Colonic mucosa (tissue), 4 donors: ENCODE results near the gene ADAP2. TPM values are rescaled to one million over a fixed set of nuclear protein-coding genes. Genes with fewer than 3 reads are reported as not detected.
A peak's percentile ranks its signal among the peaks of the same experiment; 100 is the strongest.
"Not testable (repeated sequence)": the region's sequence is repeated elsewhere in the genome, so short reads cannot be mapped to it uniquely, and the experiment has no call there.

Experiments
- DNase-seq: peaks from one replicate; pipeline ENCODE4 v3.0.0-alpha.2; 2020
- H3K27ac ChIP-seq: fragments of 200-600 bp; one replicate; pipeline ENCODE4 v1.8.0; 2021
- H3K27me3 ChIP-seq: fragments of 200-600 bp; one replicate; pipeline ENCODE4 v1.8.0; 2021
- H3K36me3 ChIP-seq: fragments of 200-600 bp; one replicate; pipeline ENCODE4 v1.8.0; 2021
- H3K4me1 ChIP-seq: fragments of 200-600 bp; one replicate; pipeline ENCODE4 v1.8.0; 2021; ENCODE audit warnings: mild to moderate bottlenecking
- H3K4me3 ChIP-seq: fragments of 200-600 bp; one replicate; pipeline ENCODE4 v1.8.0; 2021
- H3K9ac ChIP-seq, 2 donors: one replicate each; pipeline ENCODE4 v1.7.0; 2013; ENCODE audit warnings: control low read depth in 2 of 2, low read depth in 2 of 2, low read length in 2 of 2
- H3K9me3 ChIP-seq: fragments of 200-600 bp; one replicate; pipeline ENCODE4 v1.8.0; 2021
- intact Hi-C: fragments of 100-400 bp; cut with DNase I; formaldehyde crosslinking; loops from one replicate; pipeline ENCODE4 v1.14.1; 2022
- total RNA-seq, 2 donors: library from RNA; stranded (reverse); fragmentation: NEBNext Ultra II Directional in 1 of 2; extraction: Animal tissue kit (Norgen Biotek cat#: 25700) in 1 of 2; gene quantifications; one replicate each; pipeline ENCODE4 v1.2.1, GENCODE V29; 2021
- TF ChIP-seq, protein P1 (sequence below): fragments of 200-600 bp; IDR thresholded peaks from one replicate; pipeline ENCODE4 v1.8.0; 2022; ENCODE audit warnings: antibody characterized with exemption, mild to moderate bottlenecking
- donor health status: healthy.
- donor health status: DM: no; HTN: no; CAD: no.
- donor health status: DM: no; HTN: no; CAD: no.

ADAP2 gene
- total RNA-seq, 2 donors from 2014 or later, result 4.4 to 5.6 TPM

DNA sequence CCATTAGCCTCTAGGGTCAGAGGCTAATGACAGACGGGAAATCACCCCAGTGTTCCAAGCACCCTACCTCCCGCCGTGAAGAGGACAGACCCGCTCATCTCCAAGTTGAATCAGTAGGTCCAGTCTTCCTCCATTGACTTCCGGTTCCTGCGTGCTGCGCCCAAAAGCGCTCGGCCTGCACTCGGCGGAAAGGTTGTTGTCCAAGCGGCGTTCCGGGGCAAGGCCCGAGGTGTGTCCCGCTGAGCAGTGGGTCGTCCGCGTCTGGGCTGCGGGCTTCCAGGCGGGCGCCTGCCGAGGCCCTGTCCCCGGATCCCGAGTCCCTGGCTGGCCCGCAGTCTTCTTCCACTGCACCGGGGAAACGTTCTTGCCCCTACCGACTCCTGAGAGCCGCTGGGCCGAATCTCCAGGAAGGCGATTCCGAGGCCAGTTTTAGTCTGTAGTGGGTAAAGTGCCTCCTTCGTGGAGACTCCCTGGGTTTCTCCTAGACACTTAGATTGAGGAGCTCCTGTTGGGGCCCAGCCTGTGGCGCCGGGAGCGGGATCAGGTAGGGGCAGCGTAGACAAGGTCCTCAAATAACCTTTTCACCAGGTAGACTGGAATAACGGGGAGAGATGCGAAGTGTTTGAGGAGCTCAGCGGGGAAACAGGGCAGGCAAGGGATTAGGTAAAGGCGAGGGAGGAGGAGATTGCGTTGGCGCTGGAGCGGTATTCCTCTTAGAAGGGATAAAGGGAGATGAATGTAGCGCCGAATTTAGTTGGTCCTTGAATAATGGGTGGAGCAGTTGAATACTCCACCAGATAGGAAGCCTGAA is 15.4 kb upstream of the ADAP2 start, which contains the start of gene TEFM:
Gene TEFM (minus strand): TSS at position 138 of the 811 bp plus-strand sequence. CDS start 40 bp downstream, at position 98.
- Histone ChIP-seq H3K4me1 (no peaks in the 10 kb centered on the region), H3K9ac (peak within 1 kb of the TSS; percentile 72 to 92), H3K36me3 (no peaks in the 10 kb centered on the region), H3K27me3 (no peaks in the 10 kb centered on the region), H3K9me3 (no peaks in the 10 kb centered on the region), H3K27ac (peak within 1 kb of the TSS; percentile 94), H3K4me3 (peak within 1 kb of the TSS; percentile 82)
- TF ChIP-seq, protein P1, sequence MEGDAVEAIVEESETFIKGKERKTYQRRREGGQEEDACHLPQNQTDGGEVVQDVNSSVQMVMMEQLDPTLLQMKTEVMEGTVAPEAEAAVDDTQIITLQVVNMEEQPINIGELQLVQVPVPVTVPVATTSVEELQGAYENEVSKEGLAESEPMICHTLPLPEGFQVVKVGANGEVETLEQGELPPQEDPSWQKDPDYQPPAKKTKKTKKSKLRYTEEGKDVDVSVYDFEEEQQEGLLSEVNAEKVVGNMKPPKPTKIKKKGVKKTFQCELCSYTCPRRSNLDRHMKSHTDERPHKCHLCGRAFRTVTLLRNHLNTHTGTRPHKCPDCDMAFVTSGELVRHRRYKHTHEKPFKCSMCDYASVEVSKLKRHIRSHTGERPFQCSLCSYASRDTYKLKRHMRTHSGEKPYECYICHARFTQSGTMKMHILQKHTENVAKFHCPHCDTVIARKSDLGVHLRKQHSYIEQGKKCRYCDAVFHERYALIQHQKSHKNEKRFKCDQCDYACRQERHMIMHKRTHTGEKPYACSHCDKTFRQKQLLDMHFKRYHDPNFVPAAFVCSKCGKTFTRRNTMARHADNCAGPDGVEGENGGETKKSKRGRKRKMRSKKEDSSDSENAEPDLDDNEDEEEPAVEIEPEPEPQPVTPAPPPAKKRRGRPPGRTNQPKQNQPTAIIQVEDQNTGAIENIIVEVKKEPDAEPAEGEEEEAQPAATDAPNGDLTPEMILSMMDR, result no peak
- intact Hi-C loops, result loop anchor here (5.0 kb wide), 1 partner anchor 66 kb away; the partner anchor contains the start of gene RNF135
- peak; percentile 92 for DNase-seq

DNA sequence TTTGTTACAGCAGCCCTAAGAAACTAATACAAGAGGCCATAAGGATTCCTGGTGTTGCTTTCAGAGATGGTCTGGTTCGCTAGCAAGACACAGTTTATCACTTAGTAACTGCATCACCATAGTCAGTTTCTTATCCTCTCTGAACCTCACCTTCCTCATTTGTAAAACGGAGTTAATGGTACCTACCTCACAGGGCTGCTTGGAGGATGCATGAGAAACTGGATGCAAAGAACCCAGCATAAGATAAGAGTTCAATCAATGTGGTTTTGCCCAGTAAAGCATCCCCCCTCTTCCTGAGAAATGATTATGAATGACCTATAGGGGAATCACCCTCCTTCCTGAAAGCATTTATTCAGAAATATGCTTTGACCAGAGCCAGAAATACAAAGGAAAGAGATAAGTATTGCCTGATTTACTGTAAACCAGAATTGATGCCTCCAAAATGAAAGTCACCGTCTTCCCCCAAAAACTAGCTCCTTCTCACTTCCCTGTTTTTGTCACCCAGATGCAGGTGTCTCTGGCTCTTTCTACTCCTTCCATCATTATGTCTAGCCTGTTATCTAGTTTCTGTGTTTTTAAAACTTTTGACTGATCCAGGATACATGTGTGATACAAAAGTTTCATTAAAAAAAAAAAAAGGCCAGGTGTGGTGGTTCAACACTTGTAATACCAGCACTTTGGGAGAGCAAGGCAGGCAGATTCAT is 12.9 kb upstream of the ADAP2 start:
- Histone ChIP-seq H3K27me3 (no peaks in the 10 kb centered on the region), H3K36me3 (no peaks in the 10 kb centered on the region), H3K9me3 (no peaks in the 10 kb centered on the region), H3K4me1 (no peaks in the 10 kb centered on the region), H3K27ac (no peak overlapping the region), H3K9ac (no peak overlapping the region), H3K4me3 (no peak overlapping the region)
- intact Hi-C loops, result loop anchor here (5.0 kb wide), 1 partner anchor 63 kb away; the partner anchor contains the start of gene RNF135
- DNase-seq, result no peak
- TF ChIP-seq, protein P1, result no peak

DNA sequence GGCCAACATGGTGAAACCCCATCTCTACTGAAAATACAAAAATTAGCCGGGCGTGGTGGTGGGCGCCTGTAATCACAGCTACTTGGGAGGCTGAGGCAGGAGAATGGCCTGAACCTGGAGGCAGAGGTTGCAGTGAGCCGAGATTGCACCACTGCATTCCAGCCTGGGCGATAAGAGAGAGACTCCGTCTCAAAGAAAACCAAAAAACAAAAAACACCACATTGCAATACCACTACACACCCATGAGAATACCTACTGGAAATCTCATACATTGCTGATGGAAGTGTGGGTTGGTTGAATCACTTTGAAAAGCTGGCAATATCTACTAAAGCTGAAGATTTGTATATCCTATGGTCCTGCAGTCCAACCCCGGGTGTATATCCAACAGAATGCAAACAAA is 11.6 kb upstream of the ADAP2 start:
- H3K9me3 ChIP-seq, intact Hi-C loops, H3K36me3 ChIP-seq, DNase-seq, H3K9ac ChIP-seq, H3K27me3 ChIP-seq, H3K4me1 ChIP-seq, H3K4me3 ChIP-seq, H3K27ac ChIP-seq: not testable (repeated sequence)

DNA sequence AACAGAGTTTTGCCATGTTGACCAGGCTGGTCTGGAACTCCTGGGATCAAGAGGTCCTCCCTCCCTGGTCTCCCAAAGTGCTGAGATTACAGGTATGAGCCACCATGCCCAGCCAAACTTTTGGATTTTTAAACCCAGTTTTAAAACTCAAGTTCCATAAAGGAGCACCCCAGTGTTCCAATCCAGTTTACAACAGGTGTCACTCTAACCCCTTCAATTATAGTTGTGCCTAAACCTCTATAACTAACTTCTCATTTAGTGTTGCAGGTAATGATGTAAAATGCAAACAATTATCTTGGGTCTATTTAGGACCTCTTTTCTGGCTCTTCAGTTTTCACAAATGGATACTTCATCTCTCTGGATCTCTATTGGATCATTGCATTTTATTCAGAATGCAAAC is 7.8 kb upstream of the ADAP2 start:
- Histone ChIP-seq H3K27me3 (no peaks in the 10 kb centered on the region), H3K9me3 (no peaks in the 10 kb centered on the region), H3K9ac (no peak overlapping the region), H3K27ac (no peak overlapping the region), H3K36me3 (no peaks in the 10 kb centered on the region), H3K4me3 (no peak overlapping the region), H3K4me1 (no peaks in the 10 kb centered on the region)
- intact Hi-C loops, result no loop called here
- TF ChIP-seq, protein P1, result no peak
- DNase-seq, result no peak

DNA sequence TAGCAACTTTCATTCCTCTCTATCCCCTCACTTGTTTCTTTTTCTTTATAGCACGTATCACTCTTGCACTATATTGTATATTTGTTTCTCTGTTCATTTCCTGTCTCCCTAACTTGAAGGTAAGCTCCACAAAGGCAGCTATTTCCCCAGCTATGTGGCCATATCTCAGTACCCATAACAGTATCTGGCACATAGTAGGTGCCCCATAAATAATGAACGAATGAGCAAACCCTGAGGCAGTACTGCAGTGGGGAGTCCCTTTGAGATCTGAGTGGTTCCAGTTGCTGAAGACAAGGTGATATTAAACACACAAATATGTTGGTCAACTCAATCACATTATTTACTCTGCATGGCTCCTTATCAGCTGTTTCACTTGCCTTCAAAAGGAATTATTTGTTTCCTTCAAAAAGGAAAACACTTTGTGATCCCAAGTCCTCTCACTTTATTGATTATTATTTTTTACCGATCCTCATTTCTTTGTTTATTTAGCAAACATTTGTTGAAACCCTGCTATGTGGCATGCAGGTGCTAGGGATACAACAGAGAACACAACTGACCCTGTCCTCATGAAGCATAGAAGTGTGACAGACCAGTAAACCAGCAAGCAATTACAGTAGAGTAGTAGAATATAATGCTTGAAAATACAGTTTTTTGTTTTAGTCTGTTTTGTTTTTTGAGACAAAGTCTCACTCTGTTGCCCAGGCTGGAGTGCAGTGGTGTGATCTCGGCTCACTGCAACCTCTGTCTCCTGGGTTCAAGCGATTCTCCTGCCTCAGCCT is 5.7 kb upstream of the ADAP2 start:
- TF ChIP-seq, protein P1, result no peak
- intact Hi-C loops, result no loop called here
- no peak for DNase-seq

More for the DNA sequence above, 5.7 kb upstream of the ADAP2 start:
- Histone ChIP-seq H3K9me3 (no peaks in the 10 kb centered on the region), H3K27me3 (no peaks in the 10 kb centered on the region), H3K36me3 (no peaks in the 10 kb centered on the region), H3K4me1 (no peaks in the 10 kb centered on the region), H3K27ac (no peak overlapping the region), H3K9ac (no peak overlapping the region), H3K4me3 (no peak overlapping the region)
